NCI-H2029 treated with DMSO at 0.1 percent for 48 hours (cell line): ENCODE results near the gene SUSD4.

Source experiments
- DNase-seq: peaks from one replicate; lab custom pipeline; 2025; lab: John Stamatoyannopoulos, UW

Gene SUSD4

GRCh38 chr1:223358826-223359225 is 5.2 kb downstream of the SUSD4 start:
- DNase-seq, result no peak

GRCh38 chr1:223355699-223356098 is 8.3 kb downstream of the SUSD4 start:
- no peak for DNase-seq

- no peak for DNase-seq
Measured at GRCh38 chr1:223353939-223354338, 10.0 kb downstream of the SUSD4 start.

- no peak for DNase-seq
Measured at GRCh38 chr1:223352944-223353343, 11.0 kb downstream of the SUSD4 start.

DNA sequence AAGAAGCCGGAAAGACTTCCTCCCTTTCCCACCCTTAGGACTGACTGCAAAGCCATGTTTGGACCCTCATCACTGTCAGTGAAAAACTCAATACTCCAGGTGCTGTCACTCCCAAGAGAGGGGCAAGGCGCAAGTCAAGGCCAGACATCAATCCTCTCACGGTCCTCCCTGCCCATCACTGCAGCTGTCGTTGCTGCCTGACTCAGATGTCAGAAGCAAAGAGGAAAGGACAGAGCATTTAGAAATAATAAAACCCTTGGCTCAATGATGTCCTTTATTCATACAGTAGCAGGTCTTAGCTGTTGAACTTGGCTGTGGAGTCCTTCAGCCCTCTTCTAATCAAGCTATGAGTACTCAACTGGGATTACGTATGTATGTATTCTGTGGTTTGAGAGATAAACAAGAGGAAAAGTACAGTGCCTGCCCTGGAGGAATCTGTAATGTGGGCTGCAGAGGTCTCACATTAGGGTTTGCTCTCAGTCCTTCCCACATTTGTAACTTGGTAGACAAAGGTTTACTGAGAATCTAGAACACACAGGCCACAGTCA is 13.5 kb downstream of the SUSD4 start:
- no peak for DNase-seq

- no peak for DNase-seq
Measured at GRCh38 chr1:223349241-223349640, 14.7 kb downstream of the SUSD4 start.

DNA sequence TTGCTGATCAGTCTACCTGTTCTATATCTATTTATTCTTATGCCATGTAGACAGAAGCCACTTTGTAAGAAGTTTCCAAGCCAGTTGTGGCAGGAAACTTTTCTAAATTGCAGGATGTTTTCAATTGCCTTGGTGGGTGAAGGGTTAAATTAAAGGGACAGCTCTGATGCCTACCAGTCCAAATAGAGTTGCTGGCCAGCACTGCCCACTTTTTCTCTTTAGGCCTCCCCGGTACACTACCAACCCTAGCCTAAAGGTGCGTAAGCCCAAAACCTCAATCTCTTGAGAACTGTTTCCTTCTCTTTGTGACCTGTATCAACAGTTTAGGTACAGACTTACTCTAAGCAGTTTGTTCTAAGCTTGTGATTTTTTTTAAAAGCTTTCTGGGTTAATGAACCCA is 15.5 kb downstream of the SUSD4 start:
- DNase-seq, result no peak

DNA sequence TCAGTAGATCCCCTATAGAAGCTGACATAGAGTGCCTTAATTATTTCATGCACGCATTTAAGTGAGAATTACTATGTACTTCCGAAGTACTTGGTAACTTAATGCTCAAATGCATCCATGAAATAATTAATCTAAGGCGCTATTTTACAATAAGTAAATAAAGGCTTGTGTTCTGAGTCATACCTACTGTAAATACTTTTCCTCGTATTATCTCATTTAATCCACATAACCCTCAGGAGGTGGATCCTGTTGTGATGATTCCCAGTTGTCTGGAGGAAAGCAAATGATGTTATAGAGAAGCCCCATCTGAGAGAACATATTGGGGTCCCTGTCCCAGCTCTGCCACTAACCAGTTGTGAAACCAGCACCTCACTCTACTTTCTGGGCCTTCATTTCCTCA is 16.4 kb downstream of the SUSD4 start:
- DNase-seq, result no peak

DNA sequence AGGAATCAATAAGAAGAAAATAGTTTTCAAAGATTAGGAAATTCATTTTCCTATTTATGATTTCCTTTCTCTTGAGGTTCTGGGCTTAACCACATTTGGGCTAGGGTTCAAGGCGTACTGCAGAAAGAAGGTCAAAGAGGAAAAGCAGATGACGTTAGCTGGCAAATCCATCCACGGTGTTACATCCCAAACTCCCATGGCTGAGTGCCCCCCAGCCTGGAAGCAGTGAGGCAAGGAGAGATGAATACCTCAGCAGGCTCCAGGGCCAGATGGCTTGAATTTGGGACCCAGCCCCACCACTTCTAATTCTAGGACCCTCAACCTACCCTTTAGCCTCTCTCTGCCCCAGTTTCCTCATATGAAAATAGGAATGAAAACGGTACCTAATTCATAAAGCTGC is 17.7 kb downstream of the SUSD4 start:
- DNase-seq, result no peak

GRCh38 chr1:223345720-223346119 is 18.3 kb downstream of the SUSD4 start:
- DNase-seq, result no peak

- DNase-seq, result no peak
Measured at GRCh38 chr1:223344491-223344890, 19.5 kb downstream of the SUSD4 start.

DNA sequence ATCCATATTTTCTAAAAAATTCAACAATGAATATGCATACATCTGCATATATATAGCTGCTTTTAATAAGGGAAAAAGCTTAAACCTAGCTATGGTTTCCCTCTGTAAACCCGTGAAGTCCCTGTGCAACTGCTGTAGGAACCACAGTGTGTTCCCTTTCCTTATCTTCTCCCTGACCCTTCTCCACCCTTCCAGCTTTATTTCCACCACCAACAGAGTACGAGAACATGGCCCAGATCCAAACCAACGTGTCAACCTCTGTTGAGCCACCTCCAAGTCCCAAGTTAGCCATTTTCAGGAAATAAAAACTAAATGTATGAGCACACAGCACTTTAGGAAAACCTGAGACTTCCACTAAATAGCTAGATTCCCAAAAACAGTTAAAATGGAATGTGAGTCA is 20.3 kb downstream of the SUSD4 start:
- DNase-seq, result no peak

GRCh38 chr1:223341121-223341520 is 22.9 kb downstream of the SUSD4 start:
- DNase-seq, result no peak

DNA sequence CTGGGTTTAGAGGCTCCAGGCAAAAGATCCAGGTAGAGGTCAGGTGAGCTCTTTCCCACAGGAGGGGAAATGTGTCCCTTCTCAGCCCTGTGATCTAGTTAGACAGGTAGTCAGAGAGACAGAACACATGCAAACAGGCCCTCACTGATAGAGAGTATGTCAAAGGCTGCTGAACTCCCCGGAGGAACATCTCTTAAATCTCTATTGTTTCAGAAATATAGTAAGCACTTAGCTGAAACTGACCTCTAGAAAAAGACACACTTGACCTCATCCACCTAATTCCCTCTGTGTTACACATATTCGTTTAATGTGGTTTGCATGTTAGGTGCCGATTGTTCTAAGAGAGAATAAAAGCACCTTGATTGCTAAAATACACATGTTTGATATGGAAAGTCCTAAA is 23.3 kb downstream of the SUSD4 start:
- DNase-seq, result no peak

GRCh38 chr1:223339861-223340260 is 24.1 kb downstream of the SUSD4 start:
- DNase-seq, result no peak

DNA sequence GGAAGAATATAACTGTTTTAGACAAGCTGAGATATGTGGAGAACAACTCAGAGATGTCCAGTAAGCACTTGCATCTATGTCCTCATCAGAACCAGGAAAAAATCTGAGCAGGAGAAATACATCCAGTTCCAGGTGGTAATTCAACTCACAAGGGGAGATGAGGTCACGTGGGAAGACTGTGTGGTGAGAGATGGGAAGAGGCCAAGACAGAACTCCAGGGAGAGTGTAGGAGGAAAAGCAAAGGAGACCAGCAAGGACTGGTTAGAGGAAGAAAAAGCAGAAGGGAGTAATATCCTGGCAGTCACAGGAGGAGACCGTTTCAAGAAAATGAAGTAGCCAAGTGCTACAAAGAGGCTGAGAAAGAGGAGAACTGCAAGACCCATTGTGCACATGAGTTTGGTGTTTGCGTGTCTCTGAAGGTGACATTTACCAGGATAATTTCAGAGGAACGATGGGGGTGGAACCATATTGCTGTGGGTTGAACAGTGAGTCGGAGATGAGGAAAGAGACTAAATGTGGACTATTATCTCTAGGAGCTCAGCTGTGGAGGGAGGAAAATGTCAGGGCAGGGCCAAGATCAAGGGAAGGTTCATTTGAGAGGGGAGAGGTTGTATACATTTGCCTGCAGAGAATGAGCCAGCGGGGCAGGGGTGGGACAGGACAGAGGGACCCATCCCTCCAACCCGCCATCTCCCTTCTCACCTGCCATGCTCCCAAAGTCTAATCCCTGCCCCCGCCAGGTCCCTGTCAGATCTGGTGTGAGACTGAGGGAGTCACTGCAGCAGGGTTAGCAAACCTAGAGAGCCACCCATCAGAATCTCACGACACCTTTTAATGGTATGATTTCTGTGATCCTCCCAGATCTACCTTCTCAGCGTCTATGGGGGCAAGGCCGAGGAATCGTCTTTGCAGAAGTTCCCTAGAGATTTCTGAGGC is 24.9 kb downstream of the SUSD4 start:
- DNase-seq, result no peak

- no peak for DNase-seq
Measured at GRCh38 chr1:223337174-223337869, 26.7 kb downstream of the SUSD4 start.

DNA sequence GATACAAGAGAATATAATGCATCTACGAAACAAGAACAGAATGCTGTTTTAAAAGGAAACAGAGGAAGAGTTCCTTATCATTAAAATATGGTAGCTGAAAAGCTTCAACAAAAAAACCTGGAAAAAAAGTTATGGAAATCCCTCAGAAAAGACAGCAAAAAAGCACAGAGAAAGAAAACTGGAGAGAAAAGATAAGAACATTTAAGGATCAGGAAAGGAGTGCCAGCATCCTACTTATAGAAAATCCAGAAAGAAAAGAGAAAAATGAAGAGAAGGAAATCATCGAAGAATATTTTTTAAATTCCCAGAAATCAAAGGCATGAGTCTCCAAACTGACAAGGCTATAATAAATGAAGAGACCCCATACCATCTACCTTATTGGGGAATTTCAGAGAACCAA is 29.8 kb downstream of the SUSD4 start:
- DNase-seq, result no peak

DNA sequence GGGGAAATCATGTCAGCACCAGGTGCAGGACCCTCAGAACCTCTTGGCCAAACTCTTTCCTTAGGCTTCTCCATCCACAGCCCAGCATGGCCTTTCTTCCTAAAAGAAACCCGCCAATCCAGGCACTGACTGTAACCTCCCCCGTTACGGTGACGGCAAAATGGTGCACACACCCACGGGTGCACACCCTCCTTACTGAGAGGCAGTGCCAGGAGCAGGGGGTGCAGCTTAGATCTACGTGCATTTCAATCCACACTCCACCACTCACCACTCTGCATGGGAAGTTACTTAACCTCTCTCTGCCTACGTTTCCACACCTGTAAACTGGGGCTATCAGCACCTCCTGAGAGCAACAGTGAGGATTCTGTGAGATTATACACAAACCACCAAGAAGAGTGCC is 31.0 kb downstream of the SUSD4 start:
- no peak for DNase-seq

- DNase-seq, result no peak
Measured at GRCh38 chr1:223331929-223332328, 32.0 kb downstream of the SUSD4 start.

- no peak for DNase-seq
Measured at GRCh38 chr1:223331301-223331700, 32.7 kb downstream of the SUSD4 start.

- no peak for DNase-seq
Measured at GRCh38 chr1:223330466-223330865, 33.5 kb downstream of the SUSD4 start.
